Measurements from ENCODE around the gene PFAS. TPM values are rescaled to one million over a fixed set of nuclear protein-coding genes. Genes with fewer than 3 reads are reported as not detected.

Gene PFAS
- total and polyA plus RNA-seq, 10 of the 15 experiments (the other 5 are each of a cell fraction or from before 2014, with no cell fraction given): 13.9 to 122 (median 47.2) TPM

- WGBS (ENCODE audit: insufficient coverage, insufficient replicate concordance, low lambda C conversion rate, missing lambda C conversion rate): 3% methylated on average over 22 of the region's 22 CpGs
- Histone ChIP-seq H4K20me1 (ENCODE audit: control insufficient read depth, insufficient read depth) (no peaks in the 10 kb centered on the region), H3K9me3 (replicated peaks; ENCODE audit: control insufficient read depth, insufficient read depth, low read length) (no peaks in the 10 kb centered on the region), H3K4me1 (ENCODE audit: control insufficient read depth, insufficient read depth, low read length) (no peaks in the 10 kb centered on the region), H3K36me3 (ENCODE audit: control insufficient read depth in 2 of 2, insufficient read depth in 2 of 2, low read length in 1 of 2) (peaks cover 5 to 15% of the 10 kb centered on the region in 2 experiments; a peak in 3 of 4 replicates), H3K79me2 (ENCODE audit: control insufficient read depth, insufficient read depth, low read length) (peaks cover 33% of the 10 kb centered on the region), H3K4me3 (peak overlapping the region; percentile 95; the same call in 1 of the 2 replicates), H3K9ac (ENCODE audit: control insufficient read depth, insufficient read depth, low read length) (peak overlapping the region; percentile 92), H3K27me3 (replicated peaks in 1 of 2; ENCODE audit: control insufficient read depth in 2 of 2, insufficient read depth in 2 of 2, low read length in 1 of 2) (no peaks in the 10 kb centered on the region), H2AFZ (ENCODE audit: control insufficient read depth, low read depth, low read length) (peak overlapping the region; percentile 38), H3K27ac (ENCODE audit: control insufficient read depth, insufficient read depth) (peak overlapping the region; percentile 83), H3K4me2 (ENCODE audit: control insufficient read depth, insufficient read depth) (peak overlapping the region; percentile 43)
- POLR2A ChIA-PET: interaction anchor here (0.7 to 8.1 kb wide), 16 partner anchors 10 to 686 kb away, joined by 3 to 89 read pairs (median 4); partner anchors contain the start of genes BORCS6, CTC1, PFAS and SLC25A35
- FAIRE-seq (no peak), ATAC-seq (peak; percentile 45), DNase-seq (ENCODE audit: low read depth, low spot score) (no peak)
- 0 out of 2 replicates have a peak, but pooled peaks have one; percentile 15 for TF ChIP-seq CHD1 (IDR thresholded peaks at IDR 0.05; ENCODE audit: low read depth, low read length)
- TF ChIP-seq IKZF1 (conservative IDR thresholded peaks at IDR 0.05): peak; percentile 46
- peak; percentile 38 for TF ChIP-seq EED (IDR thresholded peaks at IDR 0.05; ENCODE audit: low read depth)
- TF ChIP-seq RELB (IDR thresholded peaks at IDR 0.05; ENCODE audit: low read depth): peak; percentile 88
- TF ChIP-seq SKIL (IDR thresholded peaks at IDR 0.05; ENCODE audit: low read depth, poor library complexity, severe bottlenecking): peak; percentile 39
- TF ChIP-seq PKNOX1 (IDR thresholded peaks at IDR 0.05): 0 out of 2 replicates have a peak, but pooled peaks have one; percentile 23
- peak; percentile 42; the same call in 1 of the 2 replicates for TF ChIP-seq ZBTB40 (IDR thresholded peaks at IDR 0.05; ENCODE audit: borderline replicate concordance)
- 0 out of 2 replicates have a peak, but pooled peaks have one; percentile 2 for TF ChIP-seq PAX5 (IDR thresholded peaks at IDR 0.05; ENCODE audit: borderline replicate concordance, low read depth, low read length)
- no peak for TF ChIP-seq ZNF384 (IDR thresholded peaks at IDR 0.05; ENCODE audit: borderline replicate concordance, low read depth, low read length)
- peak; percentile 59 to 72; a peak in 3 of 4 replicates for TF ChIP-seq IKZF2 (IDR thresholded peaks at IDR 0.05)
- peak; percentile 80; the same call in 1 of the 2 replicates for TF ChIP-seq NBN (IDR thresholded peaks at IDR 0.05)
- TF ChIP-seq HCFC1 (IDR thresholded peaks at IDR 0.05; ENCODE audit: low read length): no peak
- no peak for TF ChIP-seq SMC3 (IDR thresholded peaks at IDR 0.05; ENCODE audit: borderline replicate concordance, low read length)
- CTCF ChIA-PET: interaction anchor here (0.6 to 3.8 kb wide), 10 partner anchors 9 to 151 kb away, joined by 3 to 21 read pairs (median 4); no protein-coding TSS in a partner anchor
- in situ Hi-C loops (cut with MboI) (no loop called here), intact Hi-C loops (cut with micrococcal nuclease; ENCODE audit: unreplicated experiment) (no loop called here)
- SMC1A ChIA-PET (ENCODE audit: uncharacterized antibody, unreplicated experiment): interaction anchor here (0.9 to 4.7 kb wide), 11 partner anchors 10 to 89 kb away, joined by 3 to 56 read pairs (median 7); partner anchors contain the start of gene SLC25A35
- RAD21 ChIA-PET (ENCODE audit: unreplicated experiment): interaction anchor here (0.7 to 4.0 kb wide), 12 partner anchors 10 to 153 kb away, joined by 3 to 40 read pairs (median 5); partner anchors contain the start of genes BORCS6, CTC1 and PFAS
- TSS peak; percentile 95 for BruUV-seq (replicated peaks)
These were observed 38.2 kb upstream of the PFAS start for GRCh38 chr17:8210761-8211458.

All from GM12878 (cell line).